Measurements from ENCODE around the gene SPPL3.
"Not testable (repeated sequence)": the region's sequence is repeated elsewhere in the genome, so short reads cannot be mapped to it uniquely, and the experiment has no call there.

Gene SPPL3

GRCh38 chr12:120917748-120918147 lies 13.6 kb upstream of the SPPL3 start:
- DNase-seq: no peak

GRCh38 chr12:120916561-120916960 lies 12.4 kb upstream of the SPPL3 start:
- DNase-seq: no peak

DNA sequence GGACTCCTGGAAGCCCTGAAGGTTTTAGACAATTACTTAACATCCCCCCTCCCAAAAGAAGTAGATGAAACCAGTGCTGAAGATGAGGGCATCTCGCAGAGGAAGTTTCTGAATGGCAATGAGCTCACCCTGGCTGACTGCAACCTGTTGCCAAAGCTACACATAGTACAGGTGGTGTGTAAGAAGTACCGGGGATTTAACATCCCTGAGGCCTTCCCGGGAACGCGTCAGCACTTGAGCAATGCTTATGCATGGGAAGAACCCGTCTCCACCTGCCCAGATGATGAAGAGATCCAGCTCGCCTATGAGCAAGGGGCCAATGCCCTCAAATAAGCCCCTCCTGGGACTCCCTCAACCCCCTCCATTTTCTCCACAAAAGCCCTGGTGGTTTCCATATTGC lies 10.6 kb upstream of the SPPL3 start:
- DNase-seq: no peak

GRCh38 chr12:120909633-120910298 lies 5.6 kb upstream of the SPPL3 start:
- no peak for DNase-seq

GRCh38 chr12:120905856-120906384 lies 1.8 kb upstream of the SPPL3 start:
- DNase-seq: no peak

GRCh38 chr12:120903412-120904196 lies 554 bp downstream of the SPPL3 start:
- DNase-seq: no peak

DNA sequence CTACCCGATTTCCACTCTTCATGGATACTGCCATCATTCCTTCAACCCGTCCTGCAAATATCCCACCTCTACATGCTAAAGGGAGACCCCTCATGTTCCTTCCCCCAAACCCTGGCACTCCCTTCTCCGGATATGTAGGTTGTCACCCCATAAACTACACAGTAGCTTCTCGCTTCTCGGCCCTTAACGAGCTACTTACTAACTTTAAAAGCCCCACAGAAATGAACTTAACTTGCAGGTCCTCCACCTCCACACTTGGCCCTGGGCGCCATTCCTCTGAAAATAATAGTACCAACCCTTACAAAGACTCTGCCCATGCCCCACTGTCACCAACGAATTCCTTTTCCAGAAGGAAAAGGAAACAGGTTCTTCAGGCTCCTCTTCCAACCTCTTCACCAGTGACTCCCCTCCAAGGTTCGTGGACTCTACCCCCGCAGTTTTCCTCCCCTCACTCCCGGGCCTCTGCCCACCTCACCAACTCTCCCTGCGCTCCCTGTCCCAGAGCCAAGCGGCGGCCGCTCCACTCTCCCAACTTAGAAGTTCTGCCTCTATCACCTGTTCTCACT lies 1.2 kb downstream of the SPPL3 start:
- no peak for DNase-seq

- DNase-seq: no peak
These were observed 2.3 kb downstream of the SPPL3 start for GRCh38 chr12:120901818-120902217.

GRCh38 chr12:120901101-120901500 lies 3.1 kb downstream of the SPPL3 start:
- not testable (repeated sequence) for DNase-seq

GRCh38 chr12:120895532-120895931 lies 8.6 kb downstream of the SPPL3 start:
- DNase-seq: no peak

DNA sequence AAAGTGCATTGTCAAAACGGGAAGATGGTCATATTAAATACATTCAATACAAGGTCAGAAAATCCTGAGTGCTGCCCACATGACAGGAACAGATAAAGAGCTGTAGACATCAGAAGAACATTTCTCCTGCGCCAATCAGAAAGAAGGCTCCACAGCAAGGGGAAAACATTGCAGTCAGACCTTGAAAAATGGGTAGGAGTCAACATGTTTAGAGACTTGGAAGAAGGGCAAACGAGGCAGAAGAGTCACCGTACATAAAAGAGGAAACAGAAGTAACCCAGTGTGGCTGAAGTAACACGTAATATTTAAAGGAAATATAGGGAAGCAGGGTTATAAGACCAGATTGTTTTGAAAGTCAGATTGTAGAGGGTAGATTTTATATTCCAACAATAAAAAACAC lies 11.9 kb downstream of the SPPL3 start:
- DNase-seq: no peak

- DNase-seq: no peak
These were observed 13.2 kb downstream of the SPPL3 start for GRCh38 chr12:120890963-120891362.

DNA sequence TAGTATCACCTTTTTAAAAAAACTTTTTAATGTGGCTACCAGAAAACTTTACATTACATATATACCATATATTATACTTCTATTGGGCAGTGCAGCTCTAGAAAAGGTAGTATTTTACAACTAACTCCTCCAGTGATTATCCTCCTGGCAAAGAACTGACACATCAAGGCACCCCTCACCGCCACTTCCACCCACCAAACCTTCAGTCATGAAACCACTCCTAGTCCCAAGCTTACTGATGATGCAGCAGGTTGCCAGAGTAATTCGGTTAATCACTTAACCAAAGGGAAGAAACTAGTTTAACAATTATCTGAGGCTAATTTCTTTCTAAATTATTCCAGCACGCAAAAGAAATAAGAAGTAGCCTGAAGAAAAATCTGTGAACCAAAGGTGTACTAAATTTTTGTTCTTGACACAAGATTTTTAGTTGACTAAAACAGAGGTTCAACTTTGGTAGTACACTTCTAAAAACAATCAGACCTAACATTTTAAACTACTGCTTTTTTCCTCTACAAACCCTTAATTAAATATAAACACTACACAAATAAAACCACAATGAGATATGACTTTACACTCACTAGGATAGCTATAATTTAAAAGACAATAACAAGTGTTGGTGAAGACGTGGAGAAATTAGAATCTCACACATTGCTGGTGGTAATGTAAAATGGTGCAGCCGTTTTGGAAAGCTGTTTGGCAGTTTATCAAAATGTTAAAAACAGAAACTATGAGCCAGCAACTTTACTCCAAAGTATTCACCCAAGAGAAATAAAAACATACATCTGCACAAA lies 16.7 kb downstream of the SPPL3 start:
- DNase-seq: no peak

- DNase-seq: no peak
These were observed 17.7 kb downstream of the SPPL3 start for GRCh38 chr12:120886199-120887018.

DNA sequence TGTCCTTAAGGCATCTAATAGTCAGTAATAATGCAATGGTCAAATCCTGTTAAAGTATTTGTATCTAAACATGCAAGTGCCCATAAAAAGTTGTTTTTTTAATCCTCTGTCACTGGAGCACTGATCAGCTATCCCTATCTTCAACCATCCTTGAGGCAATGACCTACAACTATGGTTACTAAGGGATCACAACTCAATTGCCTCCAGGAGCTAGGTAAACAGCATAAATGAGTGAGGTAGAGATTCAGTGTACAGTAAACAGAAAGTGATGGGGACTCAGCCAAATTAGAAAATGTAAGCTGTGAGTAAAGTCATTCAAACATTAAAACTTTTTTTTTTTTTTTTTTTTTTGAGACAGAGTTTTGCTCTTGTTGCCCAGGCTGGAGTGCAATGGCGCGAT lies 18.6 kb downstream of the SPPL3 start:
- DNase-seq: no peak

DNA sequence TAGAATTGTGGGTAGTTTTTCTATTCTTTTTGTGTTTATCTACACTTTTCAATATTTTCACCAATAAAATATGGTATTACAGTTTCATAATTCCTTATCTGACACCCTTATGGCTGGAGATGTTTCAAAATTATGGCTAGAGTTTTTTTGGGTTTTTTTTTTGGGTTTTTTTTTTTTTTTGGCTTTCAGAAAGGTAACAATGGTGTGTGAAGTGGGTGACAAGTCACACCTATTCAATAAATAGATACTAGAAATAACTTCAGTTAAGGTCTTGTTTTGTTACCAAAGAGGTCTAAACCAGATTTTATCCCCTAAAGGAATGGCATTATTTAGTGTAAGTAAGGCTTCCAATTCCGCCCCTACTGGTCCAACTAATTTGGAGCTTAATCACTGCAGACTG lies 19.5 kb downstream of the SPPL3 start:
- DNase-seq: no peak

DNA sequence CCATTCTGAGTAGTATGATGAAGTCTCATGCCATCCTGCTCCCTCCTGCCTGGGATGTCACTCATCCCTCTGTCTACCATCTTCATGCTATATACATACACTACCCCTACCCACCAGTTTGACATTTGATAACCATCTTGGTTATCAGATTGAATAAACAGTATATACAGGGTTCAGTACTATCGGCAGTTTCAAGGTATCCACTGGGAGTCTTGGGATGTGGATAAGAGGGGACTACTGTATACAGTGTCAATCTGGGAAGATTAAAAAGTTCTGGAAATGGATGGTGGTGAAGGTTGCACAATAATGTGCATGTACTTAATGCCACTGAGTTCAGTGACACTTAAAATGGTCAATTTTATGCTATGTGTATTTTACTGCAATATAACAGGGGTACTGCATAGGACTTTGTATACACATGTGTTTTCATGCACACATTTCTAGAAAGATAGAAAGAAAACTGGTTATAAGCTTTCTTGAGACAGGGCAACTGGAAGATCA lies 22.1 kb downstream of the SPPL3 start:
- no peak for DNase-seq

DNA sequence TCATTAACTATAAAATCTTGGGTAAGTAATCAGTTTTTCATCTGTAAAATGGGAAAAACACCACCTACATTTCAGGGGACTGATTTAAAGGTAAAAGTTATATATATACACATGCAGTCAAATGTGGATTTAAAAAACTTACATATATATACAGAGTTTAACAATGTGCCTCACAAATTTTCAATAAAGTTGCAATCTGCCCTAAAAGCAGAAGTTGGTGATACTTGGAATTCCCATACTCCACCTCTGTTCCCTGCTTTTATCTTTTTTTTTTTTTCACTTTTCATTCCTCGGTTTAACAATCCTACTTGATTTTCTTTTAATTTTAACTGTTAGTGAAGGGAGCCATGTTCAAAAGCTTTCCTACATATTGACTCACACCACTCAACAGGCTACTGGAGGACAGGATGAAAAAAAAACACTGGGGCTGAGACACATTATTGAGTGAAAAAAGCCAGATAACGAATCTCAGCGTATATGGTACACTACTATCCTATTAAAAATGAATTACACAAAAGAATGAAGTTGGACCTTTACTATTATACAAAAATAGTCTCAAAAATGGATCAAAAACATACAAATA lies 24.3 kb downstream of the SPPL3 start:
- no peak for DNase-seq

- no peak for DNase-seq
These were observed 25.1 kb downstream of the SPPL3 start for GRCh38 chr12:120879102-120879501.

DNA sequence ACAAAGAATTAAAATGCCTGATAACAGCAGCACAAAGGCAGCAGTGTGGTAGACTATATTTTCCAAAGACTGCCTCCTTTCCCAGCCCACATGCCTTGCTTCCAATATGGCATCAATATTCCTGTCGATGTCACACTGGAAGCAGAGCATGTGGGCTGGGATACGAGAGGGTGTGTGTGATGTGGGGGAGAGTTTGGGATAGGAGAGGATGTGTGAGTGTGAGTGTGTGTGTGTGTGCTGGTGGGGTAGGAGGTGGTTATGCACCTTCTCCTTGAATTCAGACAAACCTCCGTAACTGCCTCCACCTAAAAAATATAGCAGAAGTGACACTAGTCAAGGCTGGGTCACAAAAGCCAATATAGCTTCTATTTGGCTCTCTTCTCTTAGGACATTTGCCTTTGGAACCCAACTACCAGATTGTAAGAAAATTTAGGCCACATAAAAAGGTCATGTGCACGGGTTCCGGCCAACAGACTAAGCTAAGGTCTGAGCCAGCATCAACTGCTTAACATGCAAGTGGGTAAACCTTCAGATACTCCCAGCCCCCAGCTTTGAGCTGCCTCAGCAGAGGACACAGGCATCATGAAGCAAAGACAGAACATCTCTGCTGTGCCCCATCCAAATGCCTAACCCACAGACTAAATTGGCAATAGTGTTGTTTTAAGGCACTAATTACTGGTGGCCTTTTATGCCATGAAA lies 29.5 kb downstream of the SPPL3 start:
- no peak for DNase-seq

GRCh38 chr12:120873226-120873625 lies 30.9 kb downstream of the SPPL3 start:
- no peak for DNase-seq
